H54 (cell line): ENCODE results near the gene AGAP1.

Experiments
- DNase-seq: peaks from one replicate; pipeline ENCODE4 v3.0.0; 2011; ENCODE audit warnings: low spot score, mixed read lengths; ENCODE audit not compliant: insufficient read length
- FAIRE-seq: peaks from 3 replicates; lab custom pipeline; 2011; peaks lifted over from hg19 to GRCh38; lab: Jason Lieb, UNC
- POLR2A ChIP-seq: IDR thresholded peaks from 2 replicates; pipeline ENCODE4 v1.6.1; 2011; ENCODE audit warnings: low read depth, mild to moderate bottlenecking, low read length

The AGAP1 gene

DNA sequence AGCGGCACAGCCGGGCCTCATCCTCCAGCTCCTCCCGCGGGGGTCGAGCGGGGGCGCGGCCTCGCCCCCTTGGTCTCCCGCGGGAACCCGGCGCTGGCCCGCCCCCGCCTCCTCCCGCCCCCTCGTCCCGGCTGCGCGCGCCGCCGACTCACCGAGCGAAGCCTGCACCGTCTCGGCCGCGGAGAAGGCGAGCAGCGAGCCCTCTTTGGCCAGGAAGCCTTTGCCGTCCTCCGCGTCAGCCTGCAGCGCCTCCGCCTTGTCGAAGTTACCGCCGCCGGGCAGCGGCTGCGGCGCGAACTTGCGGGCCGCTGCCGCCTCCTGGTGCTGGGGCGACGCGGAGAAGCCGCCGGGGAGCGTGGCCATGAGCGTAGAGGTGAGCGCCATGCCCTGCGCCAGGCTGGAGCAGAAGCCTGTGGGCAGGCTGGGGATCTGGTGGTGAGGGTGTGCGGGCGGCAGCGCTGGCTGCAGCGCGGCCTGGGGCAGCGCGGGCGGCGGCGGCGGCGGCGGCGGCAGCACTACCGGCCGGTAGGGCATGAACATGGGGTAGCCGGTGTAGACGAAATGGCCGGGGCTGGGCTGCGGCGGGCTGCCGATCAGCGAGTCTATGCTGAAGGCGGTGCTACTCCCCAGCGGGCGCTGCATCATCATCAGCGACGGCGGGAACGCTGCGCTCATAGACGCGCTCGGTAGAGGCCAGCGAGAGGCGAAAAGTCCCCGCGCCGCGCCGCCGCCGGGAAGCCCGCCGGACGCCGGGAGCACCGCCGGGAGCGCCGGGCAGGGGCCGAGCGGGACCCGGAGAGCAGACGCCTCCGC is 673.7 kb downstream of the AGAP1 start:
- FAIRE-seq (no peak), DNase-seq (no peak)
- peak; percentile 69 for TF ChIP-seq POLR2A

DNA sequence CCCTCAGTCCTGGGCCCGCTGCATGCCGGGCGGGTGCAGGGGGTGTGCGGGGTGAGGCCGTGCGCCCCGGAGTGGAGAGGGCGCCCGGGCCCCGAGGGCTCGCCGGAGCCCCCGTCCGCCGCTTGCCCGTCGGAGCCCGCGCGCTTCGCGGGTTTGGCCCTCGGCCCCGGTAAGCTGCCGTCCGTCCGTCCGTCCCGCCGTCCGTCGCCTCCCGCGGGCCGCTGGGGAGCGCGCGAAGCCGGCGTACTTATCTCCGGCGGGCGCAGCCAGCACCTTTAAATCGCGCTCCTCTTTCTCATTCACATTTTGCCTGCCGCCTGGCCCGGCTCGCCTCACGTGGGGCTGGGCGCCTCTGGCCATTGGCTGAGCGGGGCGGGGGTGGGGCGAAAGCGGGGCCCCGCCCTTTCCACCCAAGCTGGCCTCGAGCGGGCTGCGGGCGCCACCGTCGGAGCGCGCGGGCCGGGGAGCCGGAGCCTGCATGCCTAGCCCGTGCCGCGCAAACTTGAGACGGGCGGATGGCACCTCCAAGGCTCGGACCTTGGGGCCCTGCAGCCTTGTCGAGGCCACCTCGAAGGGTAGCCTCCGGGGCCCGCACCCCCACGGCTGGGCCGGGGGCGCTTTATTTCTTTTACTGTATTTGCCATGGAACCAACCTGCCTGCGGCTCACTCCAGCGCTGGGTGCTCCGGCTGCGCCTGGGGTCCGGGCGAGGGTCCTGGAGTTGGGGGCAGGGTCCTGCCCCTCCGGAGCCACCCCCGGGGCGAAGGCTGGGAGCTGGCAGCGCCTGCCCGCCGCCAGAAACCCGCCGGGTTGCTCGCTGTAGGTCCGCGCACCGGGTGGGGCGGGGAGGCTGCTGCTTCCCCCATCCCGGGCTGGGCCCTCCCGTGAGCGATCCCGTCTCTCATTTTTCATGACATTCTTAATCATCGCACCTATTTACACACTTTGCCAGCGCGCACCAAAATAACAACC is 674.6 kb downstream of the AGAP1 start, which contains the start of gene GBX2:
Gene GBX2, minus strand, starts transcription at position 277 of the 971 bp plus-strand sequence. CDS start 415 bp downstream, outside the sequence.
- DNase-seq (peak; percentile 79), FAIRE-seq (no peak)
- peak; percentile 87 for TF ChIP-seq POLR2A

DNA sequence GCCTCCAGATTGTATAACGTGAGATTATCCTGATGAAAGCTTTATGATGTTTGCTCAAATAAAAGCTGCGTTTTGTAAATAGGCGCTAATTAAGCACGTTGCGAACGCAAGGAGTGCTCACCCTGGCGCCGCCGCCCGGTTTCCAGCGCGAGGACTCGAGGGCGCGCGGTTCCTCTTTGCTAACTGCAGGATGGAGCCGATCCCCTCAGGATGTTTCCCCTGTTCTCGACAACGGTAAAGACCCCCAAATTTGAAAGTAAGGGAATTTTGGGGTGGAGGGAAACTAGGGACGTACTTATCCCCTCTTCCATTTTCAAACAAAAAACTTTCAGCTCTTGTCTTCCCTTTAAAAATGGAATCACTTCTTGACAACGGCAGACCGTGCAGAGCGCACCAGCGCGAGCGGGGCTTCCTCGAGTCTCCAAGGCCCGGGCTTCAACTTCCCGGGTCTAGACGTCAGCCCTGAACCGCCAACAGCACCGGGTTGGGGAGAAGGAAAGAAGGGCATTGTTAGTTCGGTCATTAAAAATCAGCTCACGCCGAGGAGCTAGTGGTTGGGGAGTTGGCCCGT is 675.4 kb downstream of the AGAP1 start:
- TF ChIP-seq POLR2A = no peak
- DNase-seq (no peak), FAIRE-seq (no peak)

DNA sequence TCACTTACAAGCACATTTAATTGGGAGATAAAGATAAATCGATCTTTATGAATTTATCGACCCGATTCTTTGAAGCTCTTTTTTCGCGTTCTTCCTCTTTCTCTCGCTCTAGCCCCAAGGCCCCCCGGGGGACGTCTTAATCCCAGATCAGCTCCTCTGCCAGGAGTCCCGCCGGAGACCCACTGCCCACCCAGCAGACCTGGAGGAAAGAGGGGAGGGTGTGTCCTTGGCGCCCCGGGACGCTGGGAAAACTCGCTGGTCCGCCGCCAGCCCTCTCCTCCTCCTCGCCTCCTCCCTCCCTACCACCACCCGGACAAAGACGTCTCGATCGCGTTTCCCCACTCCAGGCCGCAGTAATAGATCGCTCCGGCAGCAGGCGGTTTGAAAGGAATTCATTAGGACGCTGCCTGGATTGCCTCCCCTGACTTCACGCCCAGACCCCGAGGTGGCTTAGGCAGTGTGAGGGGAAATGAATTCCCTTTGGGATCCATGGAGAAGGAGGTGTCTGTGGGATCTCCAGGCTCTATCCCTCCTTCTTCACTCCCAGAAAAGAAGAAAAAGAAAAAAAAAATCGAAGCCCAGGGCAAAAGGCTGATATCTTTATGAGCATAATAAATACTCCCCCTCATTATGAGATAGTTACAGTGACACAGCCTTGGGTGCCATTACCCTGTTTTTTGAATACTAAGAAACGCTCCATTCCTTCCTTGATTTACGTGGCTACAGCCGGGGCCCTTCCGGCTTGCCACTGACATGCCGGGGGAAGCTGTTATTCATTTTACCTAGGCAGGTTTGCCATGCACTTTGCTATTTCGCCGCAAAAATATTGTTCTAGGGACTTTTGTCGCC is 676.1 kb downstream of the AGAP1 start:
- no peak for FAIRE-seq
- DNase-seq = no peak
- no peak for TF ChIP-seq POLR2A

DNA sequence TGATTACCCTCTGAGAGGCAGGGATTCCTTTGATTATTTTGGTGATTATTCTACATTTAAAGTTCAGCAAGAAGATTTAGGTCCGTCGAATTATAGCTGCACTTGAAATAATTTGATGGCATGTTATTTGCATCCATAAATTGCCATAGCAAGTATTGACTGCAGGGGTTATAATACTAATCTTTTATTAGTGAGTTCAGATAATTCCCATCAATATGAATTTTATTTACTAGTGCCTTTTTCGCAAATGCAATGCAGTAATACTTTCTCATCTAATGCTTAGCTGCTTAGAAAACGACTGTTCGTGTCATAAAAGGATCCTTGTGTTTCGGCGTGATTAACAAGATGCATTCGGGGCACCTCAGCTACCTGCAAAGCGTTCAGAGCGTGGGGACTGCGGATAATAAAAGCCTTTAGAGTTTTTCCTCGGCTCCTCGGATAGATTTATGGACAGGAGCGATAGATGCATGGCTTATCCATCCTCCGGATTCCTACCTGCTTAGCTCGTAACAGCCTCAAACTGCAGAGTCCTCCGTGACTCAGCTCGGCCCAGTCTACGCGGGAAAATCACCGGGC is 676.8 kb downstream of the AGAP1 start:
- FAIRE-seq (no peak), DNase-seq (no peak)
- TF ChIP-seq POLR2A = no peak

DNA sequence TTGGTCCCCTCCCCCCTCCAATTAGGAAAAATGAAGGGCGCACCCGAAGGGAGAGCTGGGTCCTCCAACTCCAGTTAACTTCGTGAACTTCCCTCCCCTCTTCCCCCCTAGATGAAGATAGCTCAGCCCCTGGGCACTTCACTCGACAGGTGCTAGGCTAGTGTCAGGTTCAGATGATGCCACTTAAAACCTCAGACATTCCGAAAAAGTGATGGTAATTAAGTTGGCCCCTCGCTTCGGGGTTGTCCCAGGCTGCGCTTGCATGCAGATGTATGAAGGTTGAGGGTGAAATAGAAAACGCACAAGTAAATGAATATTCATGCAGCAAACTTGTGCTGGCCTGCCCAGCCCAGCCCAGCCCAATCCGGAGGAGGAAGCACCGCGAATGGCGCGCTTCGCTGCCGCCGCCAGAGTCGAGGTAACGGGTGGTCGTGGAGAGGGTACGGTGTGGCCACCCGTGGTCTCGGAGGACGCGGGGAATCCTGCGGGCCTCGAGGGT is 677.4 kb downstream of the AGAP1 start:
- no peak for TF ChIP-seq POLR2A
- FAIRE-seq = no peak
- no peak for DNase-seq

DNA sequence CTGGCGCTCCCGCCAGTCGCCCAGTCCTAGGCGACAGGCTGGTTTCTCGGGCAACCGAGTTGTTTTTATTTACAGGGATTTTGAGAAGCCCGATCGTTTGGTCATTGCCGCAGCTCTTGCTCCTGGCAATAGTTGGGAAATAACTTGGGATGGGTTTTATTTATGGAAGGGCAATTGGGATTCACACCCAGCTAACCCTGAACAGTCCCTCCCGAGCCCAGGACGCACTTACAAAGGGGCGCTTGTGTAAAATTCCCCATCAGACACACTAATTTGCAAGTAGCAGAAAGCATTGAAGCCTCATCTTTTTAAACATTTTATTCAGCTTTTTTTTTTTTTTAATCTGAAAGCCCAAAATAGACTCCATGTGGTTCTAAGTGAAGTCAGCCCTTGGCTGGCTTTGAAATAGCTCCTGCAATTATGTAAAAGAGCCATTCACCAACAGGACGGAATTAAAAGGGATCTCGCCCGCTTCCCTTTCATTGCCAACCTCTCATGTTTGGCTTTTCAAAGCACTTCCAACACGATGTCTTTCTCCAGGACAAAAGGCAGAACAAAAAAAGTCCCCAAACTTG is 677.9 kb downstream of the AGAP1 start:
- TF ChIP-seq POLR2A = no peak
- FAIRE-seq (no peak), DNase-seq (no peak)

DNA sequence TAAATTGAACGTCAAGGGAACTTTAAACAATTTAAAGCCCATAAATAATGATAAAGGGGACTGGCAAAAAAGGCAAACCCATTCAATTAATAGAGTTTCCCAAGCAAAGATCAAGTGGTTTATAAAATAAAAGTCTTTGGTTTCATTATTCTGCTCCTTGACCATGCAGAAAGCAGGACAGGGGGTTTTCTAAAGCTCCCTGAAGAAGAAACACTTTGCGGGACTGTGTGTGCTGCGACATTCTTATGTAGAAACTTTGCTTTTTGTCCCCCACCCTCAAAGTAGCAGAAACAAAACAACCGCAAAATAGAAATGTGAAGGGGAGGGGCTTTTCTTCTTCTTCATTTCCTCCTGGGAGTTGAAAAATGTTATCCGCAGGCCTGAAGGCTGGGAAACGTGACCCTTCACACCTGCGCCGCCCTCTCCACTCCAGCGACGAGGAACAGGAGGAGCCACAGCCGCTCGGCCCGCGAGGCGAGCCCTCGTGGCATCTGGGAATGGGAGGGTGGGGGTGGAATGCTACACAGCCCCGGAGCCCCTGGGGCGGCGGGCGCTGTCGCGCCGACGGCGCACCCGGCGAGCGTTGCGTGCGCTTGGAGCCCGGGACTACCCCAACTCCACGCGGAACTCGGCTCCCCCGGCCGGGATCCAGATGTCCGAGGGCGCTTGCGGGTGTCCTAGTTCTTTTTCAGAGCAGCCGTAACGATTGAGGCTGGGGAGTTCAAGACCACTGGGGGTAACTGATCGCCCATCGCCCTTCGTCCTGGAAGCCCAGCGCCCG is 678.6 kb downstream of the AGAP1 start:
- no peak for TF ChIP-seq POLR2A
- FAIRE-seq (no peak), DNase-seq (no peak)

DNA sequence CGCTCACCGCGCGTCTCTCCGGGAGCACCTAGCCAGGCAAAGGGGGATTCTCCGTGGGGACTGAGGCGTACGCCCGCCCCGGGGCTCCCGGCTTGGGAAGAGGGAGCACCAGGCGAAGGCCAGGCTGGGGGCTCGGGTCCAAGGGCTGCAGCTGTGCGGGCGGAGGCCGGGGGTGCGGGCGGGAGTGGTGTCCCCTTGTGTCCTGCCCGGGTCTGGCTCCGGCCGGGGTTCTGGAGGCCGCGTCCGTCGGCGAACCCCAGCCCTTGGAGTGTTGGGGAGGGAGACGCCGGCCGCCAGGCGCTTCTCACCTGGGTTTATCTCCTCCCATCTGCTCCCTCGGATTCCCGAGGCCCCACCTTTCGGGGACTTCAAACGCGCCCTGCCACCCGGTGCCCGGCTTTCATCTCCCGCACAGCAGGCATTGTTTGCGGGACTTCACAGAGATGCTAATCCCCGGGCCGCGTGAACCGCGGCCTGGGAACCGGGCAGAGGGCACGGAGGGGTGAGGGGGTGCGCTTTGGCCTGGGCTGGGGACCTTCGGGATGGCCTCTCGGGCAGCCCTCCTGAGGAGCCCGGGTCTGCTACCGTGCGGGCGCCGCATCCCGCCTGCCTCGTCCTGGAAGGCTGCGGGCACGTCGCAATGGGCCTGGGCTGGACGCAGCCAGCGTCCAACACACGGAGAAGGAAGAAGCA is 679.3 kb downstream of the AGAP1 start:
- DNase-seq (no peak), FAIRE-seq (no peak)
- no peak for TF ChIP-seq POLR2A

DNA sequence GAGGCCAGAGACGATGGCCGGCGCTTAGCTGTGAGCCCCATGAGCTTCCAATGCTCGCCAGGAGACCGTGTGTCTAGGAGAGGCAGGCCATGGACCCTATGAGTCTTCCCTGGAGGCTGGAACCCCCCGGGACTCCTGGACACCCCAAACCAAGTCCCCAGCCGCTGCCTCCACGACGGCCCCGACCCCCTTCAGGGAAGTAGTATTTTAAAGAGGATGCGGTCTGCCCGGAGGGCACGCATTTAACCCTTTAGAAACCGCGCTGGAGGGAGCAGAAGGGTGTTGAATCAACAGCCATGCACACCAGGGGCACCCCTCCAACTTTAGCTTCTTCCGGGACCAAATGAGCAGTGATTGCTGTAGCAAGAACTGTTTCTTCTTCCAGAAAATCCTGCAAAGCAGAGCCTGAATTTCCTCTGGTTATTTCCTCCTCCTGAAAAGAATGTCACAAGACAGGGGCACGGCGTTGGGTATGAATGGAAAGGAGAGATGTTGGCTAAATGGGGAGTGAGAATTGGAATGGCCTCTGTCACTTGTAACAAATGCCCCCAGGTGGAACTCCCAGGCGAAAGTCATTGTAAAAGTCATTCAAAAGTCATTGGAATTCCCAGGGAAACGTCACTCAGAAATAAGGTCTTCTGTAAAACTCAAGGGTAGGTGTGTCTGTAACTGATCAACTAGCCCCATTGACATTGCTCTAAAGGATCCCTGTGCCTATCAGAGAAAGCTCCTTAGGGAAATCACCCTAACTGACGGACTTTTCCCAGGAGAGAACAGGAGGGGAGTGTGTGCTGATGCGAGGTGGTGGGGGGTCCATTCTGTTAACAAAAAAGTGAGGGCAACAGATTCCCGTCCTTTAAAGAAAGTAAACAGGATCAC is 680.1 kb downstream of the AGAP1 start:
- no peak for TF ChIP-seq POLR2A
- DNase-seq (no peak), FAIRE-seq (no peak)
